ENCODE results near the gene YPEL2. TPM values are rescaled to one million over a fixed set of nuclear protein-coding genes. Genes with fewer than 3 reads are reported as not detected.
"Not testable (repeated sequence)": the region's sequence is repeated elsewhere in the genome, so short reads cannot be mapped to it uniquely, and the experiment has no call there.

Gene YPEL2
- polyA plus RNA-seq, 3 donors, result 21.5 to 63.1 (median 25.1) TPM

DNA sequence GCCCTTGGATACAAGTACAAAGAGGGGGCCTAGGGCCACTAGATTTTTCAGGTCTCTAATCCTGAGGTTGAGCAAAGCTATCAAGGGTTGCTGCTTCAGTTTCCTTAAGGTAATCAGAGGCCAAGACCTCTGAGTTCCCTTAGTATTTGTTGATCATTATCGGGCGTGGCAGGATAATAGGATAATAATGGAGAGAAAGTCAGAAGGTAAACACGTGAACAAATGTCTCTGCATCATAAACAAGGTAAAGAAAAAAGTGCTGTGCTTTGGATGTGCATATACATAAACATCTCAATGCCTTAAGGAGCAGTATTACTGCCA, 41.5 kb upstream of the YPEL2 start:
- H3K4me2 ChIP-seq (replicated peaks; ENCODE audit: extremely low read depth, low read length, poor library complexity, severe bottlenecking), result peak overlapping the region; percentile 25

DNA sequence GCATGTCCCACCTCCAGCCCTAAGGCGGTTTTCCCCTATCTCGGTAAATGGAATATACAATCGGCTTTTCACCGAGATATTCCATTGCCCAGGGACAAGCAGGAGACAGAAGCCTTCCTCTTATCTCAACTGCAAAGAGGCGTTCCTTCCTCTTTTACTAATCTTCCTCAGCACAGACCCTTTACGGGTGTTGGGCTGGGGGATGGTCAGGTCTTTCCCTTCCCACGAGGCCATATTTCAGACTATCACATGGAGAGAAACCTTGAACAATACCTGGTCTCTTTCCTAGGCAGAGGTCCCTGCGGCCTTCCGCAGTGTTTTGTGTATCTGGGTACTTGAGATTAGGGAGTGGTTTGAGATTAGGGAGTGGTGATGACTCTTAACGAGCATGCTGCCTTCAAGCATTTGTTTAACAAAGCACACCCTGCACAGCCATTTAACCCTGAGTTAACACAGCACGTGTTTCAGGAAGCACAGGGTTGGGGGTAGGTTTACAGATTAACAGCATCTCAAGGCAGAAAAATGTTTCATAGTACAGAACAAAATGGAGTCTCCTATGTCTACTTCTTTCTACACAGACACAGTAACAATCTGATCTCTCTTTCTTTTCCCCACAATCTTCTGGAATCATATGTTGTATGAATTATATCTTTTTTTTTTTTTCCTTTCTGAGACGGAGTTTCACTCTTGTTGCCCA, 41.0 kb upstream of the YPEL2 start:
- peak overlapping the region in 1 of 3 experiments; percentile 1 for H3K4me3 ChIP-seq (replicated peaks in 1 of 3; ENCODE audit: low read depth in 2 of 3, low read length in 3 of 3)
- H3K9me3 Mint-ChIP-seq; DNase-seq; H3K27ac ChIP-seq (ENCODE audit: low read depth in 1 of 2, low read length in 2 of 2); H3K36me3 Mint-ChIP-seq; H3K79me2 ChIP-seq (ENCODE audit: insufficient read depth, low read length); H3K9ac ChIP-seq (ENCODE audit: insufficient read depth, low read length, poor library complexity, severe bottlenecking); intact Hi-C loops (cut with micrococcal nuclease); H3K27me3 ChIP-seq (ENCODE audit: control insufficient read depth in 2 of 2, insufficient read depth in 2 of 2, low read length in 2 of 2); H3K27me3 Mint-ChIP-seq (ENCODE audit: low read depth in 3 of 3); H3K9me3 ChIP-seq (replicated peaks in 1 of 2; ENCODE audit: control insufficient read depth in 1 of 2, insufficient read depth in 1 of 2, low read length in 2 of 2); H3K36me3 ChIP-seq (replicated peaks in 1 of 2; ENCODE audit: control insufficient read depth in 1 of 2, insufficient read depth in 2 of 2, low read length in 2 of 2); H4K20me1 ChIP-seq (ENCODE audit: insufficient read depth, low read length): not testable (repeated sequence)
- peaks cover 28% of the 10 kb centered on the region for H3K4me1 Mint-ChIP-seq
- peak overlapping the region in 6 of 7 donors; percentile 26 to 87 (median 48) for H3K27ac Mint-ChIP-seq
- H3K4me3 Mint-ChIP-seq, result peak overlapping the region; percentile 53 to 56
- 14% methylated on average over 7 of the region's 12 CpGs for WGBS (ENCODE audit: insufficient coverage)
- peak overlapping the region; percentile 25 for H3K4me2 ChIP-seq (replicated peaks; ENCODE audit: extremely low read depth, low read length, poor library complexity, severe bottlenecking)
- H3K4me1 ChIP-seq (ENCODE audit: control insufficient read depth in 1 of 2, insufficient read depth in 2 of 2, low read length in 2 of 2), result peaks cover 15 to 29% of the 10 kb centered on the region in 2 donors
- H2AFZ ChIP-seq (ENCODE audit: insufficient read depth, low read depth, low read length, poor library complexity, severe bottlenecking), result peak overlapping the region; percentile 41

More for the DNA sequence above, 41.5 kb upstream of the YPEL2 start:
- Mint-ChIP-seq H3K4me1 (peaks cover 28% of the 10 kb centered on the region), H3K27me3 (ENCODE audit: low read depth in 3 of 3) (peaks cover 0 to 3% (median 2%) of the 10 kb centered on the region in 3 donors), H3K9me3 (peaks cover 0 to 3% (median 0%) of the 10 kb centered on the region in 7 donors), H3K4me3 (peak overlapping the region in 1 of 2 donors; percentile 56), H3K27ac (peak overlapping the region in 2 of 7 donors; percentile 66 to 87), H3K36me3 (peaks cover 0 to 4% of the 10 kb centered on the region in 2 donors)
- Histone ChIP-seq H3K36me3 (replicated peaks in 1 of 2; ENCODE audit: control insufficient read depth in 1 of 2, insufficient read depth in 2 of 2, low read length in 2 of 2) (no peaks in the 10 kb centered on the region), H2AFZ (ENCODE audit: insufficient read depth, low read depth, low read length, poor library complexity, severe bottlenecking) (peak overlapping the region; percentile 41), H4K20me1 (ENCODE audit: insufficient read depth, low read length) (no peaks in the 10 kb centered on the region), H3K9ac (ENCODE audit: insufficient read depth, low read length, poor library complexity, severe bottlenecking) (no peak overlapping the region), H3K4me1 (ENCODE audit: control insufficient read depth in 1 of 2, insufficient read depth in 2 of 2, low read length in 2 of 2) (peaks cover 15 to 29% of the 10 kb centered on the region in 2 donors), H3K27ac (ENCODE audit: low read depth in 1 of 2, low read length in 2 of 2) (no peak overlapping the region), H3K4me3 (replicated peaks in 1 of 3; ENCODE audit: low read depth in 2 of 3, low read length in 3 of 3) (peak overlapping the region in 1 of 3 experiments; percentile 1), H3K27me3 (ENCODE audit: control insufficient read depth in 2 of 2, insufficient read depth in 2 of 2, low read length in 2 of 2) (no peaks in the 10 kb centered on the region), H3K9me3 (replicated peaks in 1 of 2; ENCODE audit: control insufficient read depth in 1 of 2, insufficient read depth in 1 of 2, low read length in 2 of 2) (no peaks in the 10 kb centered on the region), H3K79me2 (ENCODE audit: insufficient read depth, low read length) (no peaks in the 10 kb centered on the region)
- no peak for DNase-seq
- TF ChIP-seq, protein P1, sequence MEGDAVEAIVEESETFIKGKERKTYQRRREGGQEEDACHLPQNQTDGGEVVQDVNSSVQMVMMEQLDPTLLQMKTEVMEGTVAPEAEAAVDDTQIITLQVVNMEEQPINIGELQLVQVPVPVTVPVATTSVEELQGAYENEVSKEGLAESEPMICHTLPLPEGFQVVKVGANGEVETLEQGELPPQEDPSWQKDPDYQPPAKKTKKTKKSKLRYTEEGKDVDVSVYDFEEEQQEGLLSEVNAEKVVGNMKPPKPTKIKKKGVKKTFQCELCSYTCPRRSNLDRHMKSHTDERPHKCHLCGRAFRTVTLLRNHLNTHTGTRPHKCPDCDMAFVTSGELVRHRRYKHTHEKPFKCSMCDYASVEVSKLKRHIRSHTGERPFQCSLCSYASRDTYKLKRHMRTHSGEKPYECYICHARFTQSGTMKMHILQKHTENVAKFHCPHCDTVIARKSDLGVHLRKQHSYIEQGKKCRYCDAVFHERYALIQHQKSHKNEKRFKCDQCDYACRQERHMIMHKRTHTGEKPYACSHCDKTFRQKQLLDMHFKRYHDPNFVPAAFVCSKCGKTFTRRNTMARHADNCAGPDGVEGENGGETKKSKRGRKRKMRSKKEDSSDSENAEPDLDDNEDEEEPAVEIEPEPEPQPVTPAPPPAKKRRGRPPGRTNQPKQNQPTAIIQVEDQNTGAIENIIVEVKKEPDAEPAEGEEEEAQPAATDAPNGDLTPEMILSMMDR (IDR thresholded peaks at IDR 0.05), result no peak
- intact Hi-C loops (cut with micrococcal nuclease), result no loop called here
- whole genome bisulfite sequencing (ENCODE audit: insufficient coverage), result 82% methylated on average over 2 of the region's 3 CpGs

Data from CD14-positive monocyte (primary cell).